A172 (cell line): Measurements from ENCODE around the gene UBE2H. TPM values are rescaled to one million over a fixed set of nuclear protein-coding genes. Genes with fewer than 3 reads are reported as not detected.

Source experiments
- DNase-seq: peaks from one replicate; pipeline ENCODE4 v3.0.0-alpha.2; 2015; ENCODE audit warnings: low spot score
- total RNA-seq: library from RNA; depleted of rRNA; stranded (reverse); fragments of >200 nt; shearing (Covaris generic); gene quantifications from 2 replicates; pipeline ENCODE4 v1.2.3, GENCODE V29; 2014; rRNA removed

Gene UBE2H
- total RNA-seq, 1 experiment from 2014 or later: 94.8 TPM

- DNase-seq: no peak
Observed at GRCh38 chr7:129786825-129787563, 165.8 kb downstream of the UBE2H start.

- no peak for DNase-seq
Observed at GRCh38 chr7:129785685-129786514, 166.9 kb downstream of the UBE2H start.

GRCh38 chr7:129784783-129785684, 167.7 kb downstream of the UBE2H start:
- DNase-seq: no peak

GRCh38 chr7:129784437-129784782, 168.3 kb downstream of the UBE2H start:
- DNase-seq: no peak

GRCh38 chr7:129783584-129783919, 169.2 kb downstream of the UBE2H start:
- no peak for DNase-seq

- DNase-seq: no peak
Observed at GRCh38 chr7:129782818-129783583, 169.8 kb downstream of the UBE2H start.

- no peak for DNase-seq
Observed at GRCh38 chr7:129781928-129782817, 170.6 kb downstream of the UBE2H start.

- DNase-seq: peak; percentile 18
Observed at GRCh38 chr7:129780974-129781927, 171.5 kb downstream of the UBE2H start.

Other genes starting within 250 kb of the UBE2H start
- 32.5 and 49.3 TPM in 2 replicates for gene ZC3HC1, start 98.4 kb upstream of the UBE2H start, total RNA-seq
- 21.2 and 23.0 TPM in 2 replicates for gene KLHDC10, start 117.6 kb upstream of the UBE2H start, total RNA-seq